Effector memory CD8-positive, alpha-beta T cell (primary cell): ENCODE measurements around the gene HECW1.
"Not testable (repeated sequence)": the region's sequence is repeated elsewhere in the genome, so short reads cannot be mapped to it uniquely, and the experiment has no call there.

Experiments used
- ATAC-seq: fragments of 150-1000 bp; cut with Tn5 transposase; replicated peaks from 2 replicates; pipeline ENCODE4 v1.10.0; 2021; ENCODE audit warnings: mild to moderate bottlenecking, moderate library complexity
- DNase-seq, 3 experiments: peaks; one replicate each; pipeline ENCODE4 v3.0.0; 2021
- H3K27ac Mint-ChIP-seq, 2 donors: one replicate each; pipeline ENCODE4 v1.8.0; 2022; ENCODE audit warnings: mild to moderate bottlenecking in 2 of 2, mixed read lengths in 2 of 2, moderate library complexity in 2 of 2
- H3K27me3 Mint-ChIP-seq, 2 donors: one replicate each; pipeline ENCODE4 v1.8.0; 2022; ENCODE audit warnings: mixed read lengths in 2 of 2
- H3K36me3 Mint-ChIP-seq: one replicate; pipeline ENCODE4 v1.8.0; 2022; ENCODE audit warnings: mild to moderate bottlenecking, moderate library complexity, mixed read lengths; ENCODE audit not compliant: insufficient read depth
- H3K4me1 Mint-ChIP-seq, 2 donors: one replicate each; pipeline ENCODE4 v1.8.0; 2022; ENCODE audit warnings: low read depth in 2 of 2, mixed read lengths in 2 of 2
- H3K4me3 Mint-ChIP-seq, 2 donors: one replicate each; pipeline ENCODE4 v1.8.0; 2022; ENCODE audit warnings: mild to moderate bottlenecking in 2 of 2, mixed read lengths in 2 of 2, moderate library complexity in 2 of 2
- H3K9me3 Mint-ChIP-seq, 2 donors: one replicate each; pipeline ENCODE4 v1.8.0; 2022; ENCODE audit warnings: mixed read lengths in 2 of 2

The HECW1 gene

DNA sequence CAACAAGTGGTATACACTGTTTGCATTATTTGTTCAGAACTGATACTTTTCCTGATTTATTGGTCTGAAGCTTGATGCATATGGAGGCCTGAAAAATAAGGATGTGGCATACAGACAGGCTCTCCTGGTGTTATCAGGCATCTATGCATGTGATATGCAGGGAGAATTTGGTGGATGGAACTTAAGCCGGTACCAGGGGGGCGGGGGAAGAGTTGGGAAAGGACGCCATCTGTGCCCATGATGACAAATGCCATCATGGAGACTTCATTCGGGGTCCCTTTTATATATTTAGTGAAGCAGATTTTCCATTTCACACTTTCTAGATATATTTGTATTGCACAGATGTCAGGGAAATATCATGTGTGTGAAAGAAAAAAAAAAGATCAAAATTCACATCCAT is 5.4 kb downstream of the HECW1 start:
- DNase-seq (no peak), ATAC-seq (no peak)
- H3K4me1 Mint-ChIP-seq = no peaks in the 10 kb centered on the region
- H3K36me3 Mint-ChIP-seq = no peaks in the 10 kb centered on the region
- H3K27me3 Mint-ChIP-seq = peaks cover 52 to 54% of the 10 kb centered on the region in 2 donors
- H3K4me3 Mint-ChIP-seq = no peak overlapping the region
- no peak overlapping the region for H3K27ac Mint-ChIP-seq
- H3K9me3 Mint-ChIP-seq = no peaks in the 10 kb centered on the region

DNA sequence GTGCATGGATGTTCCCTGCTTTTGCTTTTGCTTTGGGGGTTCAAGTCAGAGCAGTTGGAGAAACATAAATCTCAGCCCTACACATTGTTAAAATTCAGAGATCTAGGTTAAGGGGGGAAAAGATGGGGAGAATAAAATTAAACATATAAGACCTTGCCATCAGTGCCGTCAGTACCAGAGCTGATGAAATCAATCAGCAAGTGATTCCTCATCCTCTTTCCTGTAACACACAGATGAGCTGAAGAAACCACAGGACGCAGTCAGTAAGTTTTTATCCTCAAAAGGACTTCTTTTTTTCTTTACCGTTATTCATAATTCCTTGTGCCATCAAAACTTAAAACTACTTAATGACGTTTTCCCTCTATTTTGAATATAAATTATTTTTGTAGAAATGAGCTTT is 5.9 kb downstream of the HECW1 start:
- no peak overlapping the region for H3K4me3 Mint-ChIP-seq
- H3K27me3 Mint-ChIP-seq = peaks cover 53 to 54% of the 10 kb centered on the region in 2 donors
- no peak for DNase-seq
- no peak overlapping the region for H3K27ac Mint-ChIP-seq
- ATAC-seq = no peak
- H3K4me1 Mint-ChIP-seq = no peaks in the 10 kb centered on the region
- H3K9me3 Mint-ChIP-seq = no peaks in the 10 kb centered on the region
- H3K36me3 Mint-ChIP-seq = no peaks in the 10 kb centered on the region

DNA sequence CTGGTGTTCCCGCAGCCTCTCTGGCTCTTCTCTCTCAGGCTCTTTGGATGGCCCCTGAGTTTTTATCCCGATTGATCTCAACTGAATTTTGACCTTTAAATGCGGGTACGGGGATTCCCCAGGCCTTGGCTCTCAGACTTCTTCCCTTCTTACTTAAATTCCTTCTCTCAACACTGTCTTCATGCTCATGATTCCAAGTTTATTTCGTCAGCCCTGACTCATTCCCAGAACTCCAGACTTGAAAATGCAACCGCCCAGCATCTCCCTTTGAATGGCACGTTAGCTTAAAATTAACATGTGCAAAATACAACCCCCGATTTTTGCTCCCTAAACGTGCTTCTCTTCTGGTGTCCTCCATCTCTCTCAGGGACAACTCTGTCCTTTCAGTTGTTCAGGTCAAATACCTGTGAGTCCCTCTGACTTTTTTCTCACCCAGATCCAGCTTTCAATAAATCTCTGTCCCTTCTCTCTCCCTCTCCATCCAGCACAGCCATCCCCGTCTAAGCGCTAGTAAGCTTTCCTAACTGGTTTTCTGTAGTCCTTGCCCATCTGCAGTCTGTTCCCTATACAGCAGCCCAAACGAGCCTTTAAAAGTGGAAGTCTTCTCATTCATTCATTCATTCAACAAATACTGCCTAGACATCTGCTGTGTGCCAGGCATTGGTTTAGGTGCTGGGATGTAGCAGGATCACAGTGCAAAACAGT is 7.1 kb downstream of the HECW1 start:
- H3K36me3 Mint-ChIP-seq = no peaks in the 10 kb centered on the region
- H3K4me3 Mint-ChIP-seq = no peak overlapping the region
- no peak for DNase-seq
- no peak for ATAC-seq
- peaks cover 47 to 49% of the 10 kb centered on the region in 2 donors for H3K27me3 Mint-ChIP-seq
- H3K27ac Mint-ChIP-seq = no peak overlapping the region
- H3K9me3 Mint-ChIP-seq = no peaks in the 10 kb centered on the region
- H3K4me1 Mint-ChIP-seq = no peaks in the 10 kb centered on the region

DNA sequence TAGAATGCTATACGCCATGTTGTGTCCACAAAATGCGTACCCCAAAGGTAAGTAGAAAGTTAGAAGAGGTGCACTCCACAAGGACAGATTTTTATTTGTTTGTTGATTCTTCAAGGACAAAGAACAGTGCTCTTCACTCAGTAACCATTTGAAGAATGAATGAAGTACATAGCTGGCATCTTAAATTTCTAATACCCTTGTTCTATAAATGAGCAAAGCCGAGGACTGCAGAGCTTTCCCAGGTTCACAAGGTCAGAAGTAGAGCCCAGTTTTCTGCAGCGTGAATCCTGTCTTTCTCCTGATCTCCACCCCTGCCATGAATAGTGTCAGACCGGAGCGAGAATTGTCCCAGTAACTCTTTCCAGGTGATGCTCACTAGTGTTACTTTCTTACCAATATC is 9.5 kb downstream of the HECW1 start:
- H3K36me3 Mint-ChIP-seq = no peaks in the 10 kb centered on the region
- DNase-seq = no peak
- H3K4me3 Mint-ChIP-seq = no peak overlapping the region
- ATAC-seq = no peak
- peaks cover 27 to 29% of the 10 kb centered on the region in 2 donors for H3K27me3 Mint-ChIP-seq
- H3K27ac Mint-ChIP-seq = no peak overlapping the region
- H3K9me3 Mint-ChIP-seq = no peaks in the 10 kb centered on the region
- no peaks in the 10 kb centered on the region for H3K4me1 Mint-ChIP-seq

DNA sequence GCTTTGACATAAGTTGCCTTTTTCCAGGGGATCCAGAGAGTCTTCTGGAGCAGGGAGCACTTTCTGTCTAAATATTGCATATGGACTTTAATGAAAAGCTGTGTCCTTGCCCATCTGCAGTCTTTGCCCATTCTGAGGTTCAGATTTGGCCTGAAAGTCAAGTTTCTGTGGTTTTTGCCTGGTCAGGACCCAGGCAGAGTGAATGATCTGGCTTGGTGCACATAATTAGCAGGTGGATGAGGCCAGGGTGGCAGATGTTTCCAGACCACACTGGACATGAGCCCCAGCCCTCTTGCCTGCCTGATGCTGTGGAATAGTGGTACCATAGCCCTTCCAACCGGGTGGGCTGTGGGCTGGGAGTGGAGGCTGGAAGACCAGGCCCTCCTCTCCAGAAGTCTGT is 11.0 kb downstream of the HECW1 start:
- DNase-seq = no peak
- no peaks in the 10 kb centered on the region for H3K36me3 Mint-ChIP-seq
- no peaks in the 10 kb centered on the region for H3K4me1 Mint-ChIP-seq
- H3K27ac Mint-ChIP-seq = no peak overlapping the region
- no peak for ATAC-seq
- H3K4me3 Mint-ChIP-seq = no peak overlapping the region
- H3K9me3 Mint-ChIP-seq = no peaks in the 10 kb centered on the region
- peaks cover 14 to 16% of the 10 kb centered on the region in 2 donors for H3K27me3 Mint-ChIP-seq

DNA sequence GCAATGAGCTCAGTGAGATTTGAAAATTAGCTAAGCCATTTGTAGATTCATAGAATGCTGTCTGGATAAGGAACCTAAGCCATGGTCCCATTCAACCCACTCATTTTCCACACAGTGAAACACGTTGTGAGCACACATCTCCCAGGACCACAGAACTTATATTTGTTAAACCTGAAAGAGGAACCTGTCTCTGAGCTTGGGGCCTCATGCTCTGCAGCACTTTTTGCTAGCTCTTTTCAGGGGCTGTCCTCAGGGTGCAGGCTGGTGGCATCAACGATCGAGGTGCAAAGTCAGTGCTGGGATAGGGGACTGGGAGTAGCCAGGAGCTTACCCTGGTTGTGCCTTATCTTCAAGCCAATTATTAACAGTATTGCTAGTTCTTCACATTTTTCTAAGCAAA is 11.9 kb downstream of the HECW1 start:
- Mint-ChIP-seq H3K4me1 (no peaks in the 10 kb centered on the region), H3K4me3 (no peak overlapping the region), H3K9me3 (no peaks in the 10 kb centered on the region), H3K36me3 (no peaks in the 10 kb centered on the region), H3K27ac (no peak overlapping the region), H3K27me3 (peaks cover 14 to 16% of the 10 kb centered on the region in 2 donors)
- DNase-seq (no peak), ATAC-seq (no peak)

DNA sequence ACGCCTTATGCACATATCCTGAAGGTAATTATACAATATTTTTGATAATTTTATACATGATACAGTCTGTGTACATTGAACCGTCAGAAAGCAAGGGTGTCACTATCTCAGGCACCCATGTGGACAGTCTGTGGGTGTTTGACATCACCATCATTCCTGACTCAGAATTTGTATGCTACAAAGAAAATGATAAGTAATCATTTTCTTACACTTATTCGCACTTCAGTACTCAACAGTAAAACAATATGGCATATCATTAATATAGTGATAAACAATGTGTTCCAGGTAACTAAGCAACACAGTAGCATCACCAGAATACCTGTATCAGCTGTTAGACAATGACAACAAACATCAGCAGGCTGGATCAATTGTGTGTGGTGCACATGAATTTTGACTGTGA is 17.9 kb downstream of the HECW1 start:
- ATAC-seq = no peak
- no peaks in the 10 kb centered on the region for H3K9me3 Mint-ChIP-seq
- H3K4me1 Mint-ChIP-seq = no peaks in the 10 kb centered on the region
- DNase-seq = no peak
- no peak overlapping the region for H3K27ac Mint-ChIP-seq
- no peak overlapping the region for H3K4me3 Mint-ChIP-seq
- H3K27me3 Mint-ChIP-seq = peaks cover 7% of the 10 kb centered on the region in 2 donors
- no peaks in the 10 kb centered on the region for H3K36me3 Mint-ChIP-seq

DNA sequence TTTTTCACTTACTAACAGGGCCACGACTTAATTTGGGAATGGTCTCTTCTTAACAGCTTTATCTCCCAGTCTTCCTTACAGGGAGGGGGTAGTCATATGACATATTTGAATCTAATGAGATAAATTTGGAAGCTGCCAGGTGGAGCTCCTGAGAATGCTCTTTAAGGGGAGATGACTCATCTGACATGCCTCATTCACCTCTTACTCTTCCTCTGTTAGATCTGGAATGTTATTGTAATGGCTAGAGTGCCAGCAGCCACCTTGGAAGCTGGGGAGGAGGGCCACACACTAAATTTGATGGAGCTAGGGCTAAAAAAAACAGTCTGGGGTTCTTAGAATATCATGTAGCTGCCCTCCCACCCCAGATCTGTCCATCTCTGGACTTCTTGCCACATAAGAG is 22.7 kb downstream of the HECW1 start:
- Mint-ChIP-seq H3K4me1 (no peaks in the 10 kb centered on the region), H3K36me3 (no peaks in the 10 kb centered on the region), H3K4me3 (no peak overlapping the region), H3K27me3 (peaks cover 33 to 40% of the 10 kb centered on the region in 2 donors), H3K9me3 (no peaks in the 10 kb centered on the region), H3K27ac (no peak overlapping the region)
- DNase-seq = no peak
- no peak for ATAC-seq

DNA sequence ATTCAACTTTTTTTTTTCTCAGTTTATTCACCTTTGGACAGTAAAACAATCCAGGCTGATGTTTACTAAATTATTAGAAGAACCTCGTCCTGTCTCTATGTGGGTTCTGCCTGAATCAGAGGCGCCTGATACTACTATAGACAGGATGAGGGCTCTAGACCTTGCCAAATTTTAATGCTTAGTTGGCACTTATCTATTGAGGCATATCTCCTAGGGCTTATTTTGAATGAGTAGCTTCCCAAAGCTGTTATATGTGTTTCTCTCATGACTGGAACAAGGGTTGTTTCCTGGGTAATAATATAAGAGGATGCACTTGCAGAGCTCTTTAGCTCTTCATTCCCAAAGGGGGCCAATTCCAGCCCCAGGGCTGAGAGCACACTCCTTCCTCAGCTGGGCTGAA is 23.6 kb downstream of the HECW1 start:
- no peaks in the 10 kb centered on the region for H3K36me3 Mint-ChIP-seq
- H3K4me3 Mint-ChIP-seq = no peak overlapping the region
- H3K27ac Mint-ChIP-seq = no peak overlapping the region

DNA sequence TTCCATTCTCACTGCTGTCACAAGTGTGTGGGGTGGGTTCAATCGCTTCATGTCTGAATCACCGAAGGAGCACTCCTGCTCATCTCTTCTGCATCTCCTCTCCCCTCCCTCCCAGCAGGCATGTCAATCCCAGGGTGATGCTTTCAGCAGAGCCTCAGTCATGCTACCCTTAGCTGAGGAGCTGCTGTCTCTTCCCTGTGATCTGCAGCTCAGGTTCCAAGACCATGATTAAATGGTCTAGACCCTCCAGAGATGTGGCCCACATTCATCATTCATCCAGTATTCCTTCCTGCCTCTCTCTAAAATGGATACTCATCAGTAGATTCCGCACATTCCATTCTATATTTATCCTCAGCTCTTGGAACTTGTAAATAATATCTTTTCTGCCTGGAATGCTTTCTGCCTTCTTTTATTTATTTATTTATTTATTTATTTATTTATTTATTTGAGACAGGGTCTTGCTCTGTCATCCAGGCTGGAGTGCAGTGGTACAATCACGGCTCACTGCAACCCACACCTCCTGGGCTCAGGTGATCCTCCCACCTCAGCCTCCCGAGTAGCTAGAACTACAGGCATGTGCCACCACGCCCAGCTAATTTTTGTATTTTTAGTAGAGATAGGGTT is 24.8 kb downstream of the HECW1 start:
- peaks cover 45 to 53% of the 10 kb centered on the region in 2 donors for H3K27me3 Mint-ChIP-seq
- not testable (repeated sequence) for H3K4me3 Mint-ChIP-seq

More for the DNA sequence above, 23.6 kb downstream of the HECW1 start:
- Mint-ChIP-seq H3K27me3 (peaks cover 43 to 50% of the 10 kb centered on the region in 2 donors), H3K9me3 (no peaks in the 10 kb centered on the region), H3K4me1 (no peaks in the 10 kb centered on the region)
- no peak for DNase-seq
- no peak for ATAC-seq

DNA sequence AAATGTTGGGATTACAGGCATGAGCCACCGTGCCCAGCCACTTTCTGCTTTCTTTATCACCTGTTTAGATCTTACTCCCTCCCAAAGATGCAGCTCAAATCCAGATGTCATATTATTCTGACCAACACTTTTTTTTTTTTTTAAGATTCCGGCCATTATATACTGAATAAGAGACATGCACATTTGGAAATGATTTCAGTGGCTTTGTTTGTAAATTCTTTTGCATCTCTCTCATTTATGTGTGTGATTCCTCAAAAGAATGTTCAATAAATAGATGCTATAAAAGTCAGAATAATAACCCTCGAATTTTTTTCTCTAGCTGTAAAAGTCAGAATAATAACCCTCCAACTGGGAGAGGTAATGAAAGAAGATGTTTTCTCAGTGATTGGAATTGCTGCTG is 25.4 kb downstream of the HECW1 start:
- no peaks in the 10 kb centered on the region for H3K9me3 Mint-ChIP-seq
- no peak for ATAC-seq
- H3K4me1 Mint-ChIP-seq = no peaks in the 10 kb centered on the region
- H3K4me3 Mint-ChIP-seq = no peak overlapping the region
- DNase-seq = no peak
- H3K27me3 Mint-ChIP-seq = peaks cover 45 to 53% of the 10 kb centered on the region in 2 donors
- H3K36me3 Mint-ChIP-seq = no peaks in the 10 kb centered on the region
- no peak overlapping the region for H3K27ac Mint-ChIP-seq

More for the DNA sequence above, 24.8 kb downstream of the HECW1 start:
- not testable (repeated sequence) for DNase-seq, ATAC-seq, H3K9me3 Mint-ChIP-seq, H3K4me1 Mint-ChIP-seq, H3K36me3 Mint-ChIP-seq, H3K27ac Mint-ChIP-seq

DNA sequence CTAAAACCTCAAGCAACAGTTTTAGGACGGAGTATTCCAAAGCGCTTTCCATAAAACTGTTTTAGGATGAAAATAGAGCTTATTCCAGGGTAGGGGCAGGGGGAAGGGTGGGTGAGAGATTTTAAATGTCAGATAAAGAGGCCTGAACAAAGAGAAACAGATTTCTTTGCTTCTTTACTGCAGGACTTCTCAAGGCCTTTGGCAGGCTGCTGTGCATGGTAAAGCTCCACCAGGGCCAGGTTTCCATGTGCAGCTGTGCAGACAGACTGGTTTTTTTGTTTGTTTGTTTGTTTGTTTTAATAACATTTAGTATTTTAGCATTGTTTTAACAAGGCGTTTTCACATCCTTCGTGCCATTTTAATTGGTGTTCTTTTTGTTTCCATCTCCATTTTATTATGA is 26.3 kb downstream of the HECW1 start:
- no peak for DNase-seq
- Mint-ChIP-seq H3K27me3 (peaks cover 45 to 60% of the 10 kb centered on the region in 2 donors), H3K9me3 (no peaks in the 10 kb centered on the region), H3K36me3 (no peaks in the 10 kb centered on the region), H3K4me1 (no peaks in the 10 kb centered on the region), H3K27ac (no peak overlapping the region), H3K4me3 (no peak overlapping the region)
- ATAC-seq = no peak

DNA sequence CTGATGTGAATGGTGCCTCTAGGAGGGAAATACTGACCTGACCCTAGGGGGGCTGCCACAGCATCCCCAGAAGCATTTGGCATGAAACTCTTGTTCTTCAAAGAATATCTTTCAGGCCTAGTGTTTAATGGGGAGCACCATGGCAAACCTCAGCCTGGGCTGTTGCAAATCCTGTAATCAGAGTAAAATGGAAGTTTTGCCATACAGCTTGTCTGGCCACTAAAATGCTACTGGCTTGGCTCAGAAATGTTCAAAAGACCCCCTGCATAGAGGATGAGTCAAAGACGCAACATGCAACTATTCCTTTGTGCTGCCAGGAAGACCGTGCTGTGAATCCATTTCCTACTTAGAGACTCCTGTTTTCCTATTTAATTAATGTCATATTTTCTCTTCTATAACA is 26.7 kb downstream of the HECW1 start:
- no peak for ATAC-seq
- no peak overlapping the region for H3K27ac Mint-ChIP-seq
- no peaks in the 10 kb centered on the region for H3K4me1 Mint-ChIP-seq

DNA sequence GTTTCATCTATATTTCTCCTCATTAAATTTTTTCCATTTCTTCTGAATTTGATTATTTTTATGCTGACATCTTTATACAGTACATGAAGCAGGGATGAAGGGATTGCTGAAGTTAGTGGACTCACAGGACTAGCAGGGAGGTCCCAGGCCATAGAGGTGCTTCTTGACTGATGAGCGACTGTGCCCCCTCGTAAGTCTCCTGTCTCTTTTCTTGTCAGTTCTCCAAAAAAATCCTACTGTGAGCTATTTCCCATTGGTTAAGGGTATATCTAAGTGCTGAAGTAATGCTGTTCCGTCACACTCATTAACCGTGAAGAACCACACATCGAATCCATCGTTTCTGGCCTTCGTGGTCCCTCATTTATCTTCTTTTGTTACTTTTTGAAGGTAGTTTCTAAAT is 27.7 kb downstream of the HECW1 start:
- Mint-ChIP-seq H3K36me3 (no peaks in the 10 kb centered on the region), H3K27me3 (peaks cover 48 to 64% of the 10 kb centered on the region in 2 donors), H3K9me3 (no peaks in the 10 kb centered on the region), H3K4me3 (no peak overlapping the region), H3K27ac (no peak overlapping the region), H3K4me1 (no peaks in the 10 kb centered on the region)
- DNase-seq (no peak), ATAC-seq (no peak)

More for the DNA sequence above, 26.7 kb downstream of the HECW1 start:
- Mint-ChIP-seq H3K36me3 (no peaks in the 10 kb centered on the region), H3K4me3 (no peak overlapping the region), H3K27me3 (peaks cover 49 to 64% of the 10 kb centered on the region in 2 donors), H3K9me3 (no peaks in the 10 kb centered on the region)
- no peak for DNase-seq
